HG03439 (cell line): ENCODE results near the gene CCT5.
"Not testable (repeated sequence)": the region's sequence is repeated elsewhere in the genome, so short reads cannot be mapped to it uniquely, and the experiment has no call there.

ENCODE experiments used
- ATAC-seq: cut with Tn5 transposase; IDR thresholded peaks from one replicate; pipeline ENCODE4 v1.9.1; 2021; ENCODE audit warnings: mild to moderate bottlenecking, moderate library complexity; ENCODE audit not compliant: unreplicated experiment

CCT5 gene

GRCh38 chr5:10244342-10244944 lies 5.6 kb upstream of the CCT5 start:
- no peak for ATAC-seq

- ATAC-seq, result no peak
These were observed 3.3 kb upstream of the CCT5 start for GRCh38 chr5:10246761-10247160.

DNA sequence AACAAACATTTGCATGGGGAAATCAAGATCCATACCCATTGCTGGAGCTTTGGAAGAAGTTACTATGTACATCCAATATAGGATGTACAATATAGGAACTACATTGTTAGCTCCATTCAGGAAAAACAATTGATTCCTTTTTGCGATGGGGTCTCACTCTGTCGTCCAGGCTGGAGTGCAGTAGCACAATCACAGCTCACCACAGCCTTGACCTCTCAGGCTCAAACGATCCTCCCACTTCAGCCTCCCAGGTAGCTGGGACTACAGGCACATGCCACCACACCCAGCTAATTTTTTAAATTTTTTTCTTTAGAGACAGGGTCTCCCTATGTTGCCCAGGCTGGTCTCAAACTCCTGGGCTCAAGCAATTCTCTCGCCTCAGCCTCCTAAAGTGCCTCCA lies 2.9 kb upstream of the CCT5 start:
- ATAC-seq, result not testable (repeated sequence)

GRCh38 chr5:10248378-10249260 lies 1.5 kb upstream of the CCT5 start:
- ATAC-seq, result peak; percentile 1

GRCh38 chr5:10250806-10251276 lies 761 bp downstream of the CCT5 start:
- no peak for ATAC-seq

- no peak for ATAC-seq
These were observed 1.3 kb downstream of the CCT5 start for GRCh38 chr5:10251405-10251804.

DNA sequence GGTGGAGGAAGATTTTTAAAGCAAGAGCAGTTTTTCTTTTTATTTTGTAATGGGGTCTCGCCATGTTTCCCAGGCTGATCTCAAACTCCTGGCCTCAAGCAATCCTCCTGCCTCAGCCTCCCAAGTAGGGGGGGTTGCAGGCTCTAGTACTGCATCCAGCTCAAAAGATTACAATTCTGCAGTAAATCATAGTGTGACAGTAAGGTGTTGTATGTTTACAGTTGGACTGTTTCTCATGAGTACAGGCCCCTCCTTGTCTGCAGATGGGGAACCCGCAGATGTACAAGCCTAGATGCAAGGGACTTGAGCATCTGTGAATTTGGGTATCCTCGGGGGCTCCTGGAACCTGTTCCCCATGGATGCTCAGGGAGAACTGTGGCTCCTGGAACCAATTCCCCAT lies 3.3 kb downstream of the CCT5 start:
- ATAC-seq, result no peak

DNA sequence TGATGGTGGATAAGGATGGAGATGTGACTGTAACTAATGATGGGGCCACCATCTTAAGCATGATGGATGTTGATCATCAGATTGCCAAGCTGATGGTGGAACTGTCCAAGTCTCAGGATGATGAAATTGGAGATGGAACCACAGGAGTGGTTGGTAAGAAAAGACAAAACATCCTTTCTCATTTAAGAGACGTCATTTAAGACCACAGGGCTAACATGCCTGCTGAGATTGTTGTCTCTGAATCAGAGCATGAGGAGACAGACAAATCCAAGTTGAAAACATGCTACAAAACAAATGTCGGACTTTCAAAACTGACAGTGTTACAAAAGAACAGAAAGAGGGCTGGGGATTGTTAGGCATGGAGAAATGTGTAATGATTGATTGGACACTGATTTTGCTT lies 4.6 kb downstream of the CCT5 start:
- ATAC-seq, result no peak

- ATAC-seq, result no peak
These were observed 7.8 kb downstream of the CCT5 start for GRCh38 chr5:10257870-10258269.

DNA sequence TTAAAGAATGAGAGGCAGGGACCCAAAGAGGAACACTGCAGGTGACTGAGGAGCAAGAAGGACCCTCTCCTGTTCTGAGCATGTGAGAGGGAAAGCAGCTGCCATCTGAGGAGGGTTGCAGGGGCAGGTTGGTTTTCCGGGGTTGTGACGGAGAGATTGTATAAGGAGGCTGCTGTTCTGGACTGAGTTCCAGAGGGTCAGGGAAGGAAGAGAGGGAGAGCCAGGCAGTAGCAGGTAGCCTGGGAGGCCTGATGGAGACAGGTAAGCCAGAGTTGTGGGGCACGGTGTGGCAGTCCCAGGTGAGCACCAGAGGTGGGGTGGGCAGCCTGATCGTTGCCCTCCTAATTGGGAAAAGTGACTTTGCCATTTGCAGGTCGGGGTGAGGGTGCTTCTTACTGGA lies 9.8 kb downstream of the CCT5 start:
- ATAC-seq, result no peak

DNA sequence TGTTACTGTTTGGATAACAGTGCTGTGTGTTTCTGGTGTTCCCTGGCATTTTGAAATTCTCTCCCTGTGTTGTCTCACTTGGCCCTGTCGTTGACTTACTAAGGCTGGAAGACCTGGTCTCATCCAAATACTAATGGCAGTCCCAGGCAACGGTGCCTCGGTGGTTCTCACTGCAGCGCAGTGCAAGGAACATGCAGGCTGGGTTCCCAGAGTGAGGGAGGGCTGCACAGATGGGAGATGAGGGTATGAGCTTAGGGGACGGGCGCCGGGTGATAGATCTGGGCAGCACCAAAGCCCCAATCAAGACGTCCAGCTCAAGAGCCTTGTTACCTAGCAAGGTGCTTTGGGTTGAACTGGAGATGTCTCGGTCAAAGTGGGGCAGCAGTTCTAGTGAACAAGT lies 11.0 kb downstream of the CCT5 start:
- no peak for ATAC-seq

DNA sequence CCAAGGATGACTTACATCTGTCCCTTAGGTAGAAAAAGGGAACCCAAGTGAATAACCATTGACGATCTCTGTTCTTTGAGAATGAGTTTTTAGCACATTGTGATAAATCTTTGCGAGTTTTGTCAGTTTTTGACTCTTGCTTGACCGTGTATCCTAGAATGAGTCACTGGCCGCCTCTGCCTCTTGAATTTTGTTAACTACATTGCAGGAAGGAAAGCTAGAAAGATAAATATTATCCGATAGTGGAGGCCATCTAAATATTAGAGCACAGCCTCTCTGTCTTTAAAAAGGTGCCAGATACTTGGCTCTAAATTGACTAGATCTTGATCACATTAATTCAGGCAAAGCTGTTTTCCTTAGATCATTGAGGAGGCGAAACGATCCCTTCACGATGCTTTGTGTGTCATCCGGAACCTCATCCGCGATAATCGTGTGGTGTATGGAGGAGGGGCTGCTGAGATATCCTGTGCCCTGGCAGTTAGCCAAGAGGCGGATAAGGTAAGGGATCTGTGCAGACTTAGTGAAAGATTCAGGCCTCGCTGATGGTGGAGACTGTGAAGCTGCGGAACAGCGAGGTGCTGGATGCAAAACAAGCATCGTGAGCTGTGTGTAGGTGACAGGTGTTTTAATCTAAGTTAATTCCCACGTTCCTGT lies 12.2 kb downstream of the CCT5 start:
- no peak for ATAC-seq

DNA sequence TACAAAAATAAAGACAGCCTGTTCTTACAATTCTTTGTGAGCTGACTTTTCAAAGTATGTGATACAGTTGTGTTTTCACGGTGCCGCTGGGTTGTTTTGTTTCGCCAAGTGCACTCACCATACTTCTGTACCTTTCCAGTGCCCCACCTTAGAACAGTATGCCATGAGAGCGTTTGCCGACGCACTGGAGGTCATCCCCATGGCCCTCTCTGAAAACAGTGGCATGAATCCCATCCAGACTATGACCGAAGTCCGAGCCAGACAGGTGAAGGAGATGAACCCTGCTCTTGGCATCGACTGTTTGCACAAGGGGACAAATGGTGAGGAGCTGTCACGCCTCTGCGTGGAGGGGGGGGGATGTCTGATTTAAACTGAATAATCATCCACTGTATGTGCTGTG lies 12.9 kb downstream of the CCT5 start:
- no peak for ATAC-seq

GRCh38 chr5:10264604-10265003 lies 14.5 kb downstream of the CCT5 start:
- ATAC-seq, result no peak

- no peak for ATAC-seq
These were observed 15.4 kb downstream of the CCT5 start for GRCh38 chr5:10265245-10266109.

- no peak for ATAC-seq
These were observed 16.1 kb downstream of the CCT5 start for GRCh38 chr5:10266137-10266536.

DNA sequence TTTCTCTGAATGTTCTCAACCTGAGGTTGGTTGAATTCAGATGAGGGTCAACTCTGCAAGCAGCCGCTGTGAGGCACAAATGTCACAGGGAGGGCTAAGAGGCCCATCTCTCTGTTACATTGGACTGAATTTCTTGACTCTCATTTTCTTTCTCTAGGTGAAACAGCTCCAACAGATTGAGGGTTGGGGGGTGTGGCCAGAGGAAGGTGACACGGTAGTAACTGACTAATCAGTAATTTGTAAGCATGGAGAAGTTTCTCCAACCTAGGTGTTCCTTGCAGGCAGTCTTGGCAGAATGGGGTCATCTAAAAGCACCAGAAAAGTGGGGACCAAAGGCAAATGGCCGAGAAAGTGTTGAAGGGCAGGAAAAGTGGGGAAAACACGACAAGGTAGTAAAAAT lies 16.8 kb downstream of the CCT5 start:
- ATAC-seq, result no peak

DNA sequence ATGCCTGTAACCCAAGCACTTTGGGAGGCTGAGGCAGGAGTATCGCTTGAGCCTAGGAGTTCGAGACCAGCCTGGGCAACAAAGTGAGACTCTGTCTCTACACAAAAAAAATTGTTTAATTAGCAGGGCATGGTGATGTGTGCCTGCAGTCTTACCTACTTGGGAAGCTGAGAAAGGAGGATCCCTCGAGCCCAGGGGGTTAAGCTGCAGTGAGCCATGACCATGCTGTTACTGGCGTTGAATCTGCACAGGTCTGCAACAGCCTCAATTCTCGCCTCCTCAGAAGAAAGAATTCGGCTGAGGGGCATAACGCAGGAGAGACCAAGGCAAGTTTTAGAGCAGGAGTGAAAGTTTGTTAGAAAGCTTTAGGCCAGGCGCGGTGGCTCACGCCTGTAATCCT lies 18.0 kb downstream of the CCT5 start:
- ATAC-seq, result no peak

GRCh38 chr5:10272053-10272874 lies 22.2 kb downstream of the CCT5 start:
- no peak for ATAC-seq

DNA sequence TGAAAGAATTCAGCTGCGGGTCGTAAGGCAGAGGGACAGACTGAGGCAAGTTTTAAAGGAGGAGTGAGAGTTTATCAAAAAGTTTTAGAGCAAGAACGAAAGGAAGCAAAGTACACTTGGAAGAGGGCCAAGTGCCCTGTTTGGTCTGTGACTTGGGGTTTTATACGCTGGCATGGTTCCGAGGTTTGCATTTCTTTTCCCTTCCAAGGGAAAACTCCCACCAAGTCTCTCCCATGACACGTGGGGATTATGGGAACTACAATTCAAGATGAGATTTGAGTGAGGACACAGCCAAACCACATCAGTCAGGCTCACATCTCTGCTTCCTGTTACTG lies 22.8 kb downstream of the CCT5 start:
- ATAC-seq, result not testable (repeated sequence)
